ENCODE measurements around the gene SANBR. TPM values are rescaled to one million over a fixed set of nuclear protein-coding genes. Genes with fewer than 3 reads are reported as not detected.

SANBR gene
- total RNA-seq, 4 donors from 2014 or later: 10.7 to 12.6 (median 12.3) TPM

GRCh38 chr2:61090386-61090921, 24.8 kb downstream of the SANBR start:
- TF ChIP-seq CTCF (IDR thresholded peaks at IDR 0.05; ENCODE audit: low read depth): no peak

GRCh38 chr2:61091485-61091884, 25.8 kb downstream of the SANBR start:
- TF ChIP-seq CTCF (IDR thresholded peaks at IDR 0.05; ENCODE audit: low read depth): no peak

GRCh38 chr2:61096438-61096837, 30.8 kb downstream of the SANBR start:
- no peak for TF ChIP-seq CTCF (IDR thresholded peaks at IDR 0.05; ENCODE audit: low read depth)

- TF ChIP-seq CTCF (IDR thresholded peaks at IDR 0.05; ENCODE audit: low read depth): no peak
These were observed 35.1 kb downstream of the SANBR start for GRCh38 chr2:61100801-61101200.

GRCh38 chr2:61109291-61109690, 43.6 kb downstream of the SANBR start:
- TF ChIP-seq CTCF (IDR thresholded peaks at IDR 0.05; ENCODE audit: low read depth): no peak

- no peak for TF ChIP-seq CTCF (IDR thresholded peaks at IDR 0.05; ENCODE audit: low read depth)
These were observed 46.0 kb downstream of the SANBR start for GRCh38 chr2:61111708-61112107.

GRCh38 chr2:61114147-61114546, 48.5 kb downstream of the SANBR start:
- TF ChIP-seq CTCF (IDR thresholded peaks at IDR 0.05; ENCODE audit: low read depth): no peak

Other genes starting within 250 kb of the SANBR start
- 10 to 100 TPM; 16.8 to 43.2 (median 23.9) TPM for gene REL, start 184.3 kb upstream of the SANBR start, total RNA-seq
- 10 to 100 TPM; 18.6 to 28.7 (median 23.4) TPM for gene PEX13, start 48.2 kb upstream of the SANBR start, total RNA-seq
- 1 to 10 TPM; 3.4 to 9.2 (median 8.1) TPM for gene PUS10, start 47.6 kb upstream of the SANBR start, total RNA-seq
- 10 to 100 TPM; 27.1 to 40.3 (median 32.9) TPM for gene C2orf74, start 96.3 kb downstream of the SANBR start, total RNA-seq

All from subcutaneous adipose tissue (tissue), 4 donors.